Erythroblast (primary cell): ENCODE measurements around the gene LACRT.

ENCODE experiments used
- GATA1 ChIP-seq: IDR thresholded peaks from 2 replicates; pipeline ENCODE4 v1.6.1; 2011; ENCODE audit warnings: low read depth, mild to moderate bottlenecking, control low read depth, low read length, moderate library complexity
- POLR2A ChIP-seq: IDR thresholded peaks from 2 replicates; pipeline ENCODE4 v1.6.1; 2011; ENCODE audit warnings: mild to moderate bottlenecking, low read length

GRCh38 chr12:54662026-54662425 is 27.3 kb upstream of the LACRT start:
- no peak for TF ChIP-seq POLR2A
- TF ChIP-seq GATA1 = no peak
